KMS-11 (cell line): ENCODE measurements around the gene HHIPL1.

Experiments used
- H2AFZ ChIP-seq: fragments of 200-600 bp; sonication (generic); 2 replicates; pipeline ENCODE4 v1.6.1; 2016; ENCODE audit warnings: antibody characterized with exemption, mixed run types, low read depth
- H3K27ac ChIP-seq: fragments of 200-600 bp; sonication (generic); 2 replicates; pipeline ENCODE4 v1.6.1; 2016; ENCODE audit warnings: mild to moderate bottlenecking, mixed run types
- H3K27me3 ChIP-seq: fragments of 200-600 bp; sonication (generic); 2 replicates; pipeline ENCODE4 v1.6.1; 2017; ENCODE audit warnings: mild to moderate bottlenecking, low read depth, mixed run types, moderate library complexity; ENCODE audit not compliant: insufficient read depth
- H3K36me3 ChIP-seq: fragments of 200-600 bp; sonication (generic); 2 replicates; pipeline ENCODE4 v1.6.1; 2017; ENCODE audit warnings: mild to moderate bottlenecking, mixed run types; ENCODE audit not compliant: insufficient read depth
- H3K4me1 ChIP-seq: fragments of 200-600 bp; sonication (generic); 2 replicates; pipeline ENCODE4 v1.6.1; 2016; ENCODE audit warnings: mild to moderate bottlenecking, low read depth, mixed run types; ENCODE audit not compliant: poor library complexity, severe bottlenecking
- H3K4me2 ChIP-seq: fragments of 200-600 bp; sonication (generic); 2 replicates; pipeline ENCODE4 v1.7.0; 2016; ENCODE audit warnings: mild to moderate bottlenecking, mixed run types
- H3K4me3 ChIP-seq: fragments of 200-600 bp; sonication (generic); IDR thresholded peaks from 2 replicates; pipeline ENCODE4 v1.6.1; 2017; ENCODE audit warnings: low read depth, low read length, mixed read lengths; ENCODE audit not compliant: insufficient read depth
- H3K79me2 ChIP-seq: fragments of 200-600 bp; sonication (generic); 2 replicates; pipeline ENCODE4 v1.6.1; 2016; ENCODE audit warnings: low read depth, mixed run types; ENCODE audit not compliant: insufficient read depth
- H3K9ac ChIP-seq: fragments of 200-600 bp; sonication (generic); 2 replicates; pipeline ENCODE4 v1.6.1; 2016; ENCODE audit warnings: mild to moderate bottlenecking, mixed run types
- H4K20me1 ChIP-seq: fragments of 200-600 bp; sonication (generic); 2 replicates; pipeline ENCODE4 v1.6.1; 2016; ENCODE audit warnings: mild to moderate bottlenecking, mixed run types; ENCODE audit not compliant: insufficient read depth
- CTCF ChIP-seq: fragments of 200-600 bp; sonication (generic); conservative IDR thresholded peaks from 2 replicates; pipeline ENCODE4 v1.6.1; 2017; ENCODE audit warnings: low read depth, mild to moderate bottlenecking, antibody characterized with exemption, low read length, moderate library complexity, mixed read lengths

HHIPL1 gene

GRCh38 chr14:99612738-99613330 is 32.1 kb upstream of the HHIPL1 start:
- Histone ChIP-seq H3K4me2 (no peak overlapping the region), H3K27ac (no peak overlapping the region), H3K36me3 (no peaks in the 10 kb centered on the region), H4K20me1 (no peaks in the 10 kb centered on the region), H3K79me2 (no peaks in the 10 kb centered on the region), H3K27me3 (no peaks in the 10 kb centered on the region), H3K4me3 (no peak overlapping the region), H3K9ac (no peak overlapping the region), H3K4me1 (no peaks in the 10 kb centered on the region), H2AFZ (no peak overlapping the region)
- no peak for TF ChIP-seq CTCF

- no peaks in the 10 kb centered on the region for H3K79me2 ChIP-seq
- TF ChIP-seq CTCF = no peak
- H3K4me2 ChIP-seq = no peak overlapping the region
- H3K4me3 ChIP-seq = no peak overlapping the region
- H3K9ac ChIP-seq = no peak overlapping the region
- no peaks in the 10 kb centered on the region for H3K36me3 ChIP-seq
- H2AFZ ChIP-seq = no peak overlapping the region
- H3K27ac ChIP-seq = no peak overlapping the region
- no peaks in the 10 kb centered on the region for H4K20me1 ChIP-seq
- no peaks in the 10 kb centered on the region for H3K27me3 ChIP-seq
- no peaks in the 10 kb centered on the region for H3K4me1 ChIP-seq
Observed at GRCh38 chr14:99615497-99616157, 29.3 kb upstream of the HHIPL1 start.

- TF ChIP-seq CTCF = no peak
- Histone ChIP-seq H3K79me2 (no peaks in the 10 kb centered on the region), H4K20me1 (no peaks in the 10 kb centered on the region), H2AFZ (no peak overlapping the region), H3K9ac (no peak overlapping the region), H3K4me2 (no peak overlapping the region), H3K27ac (no peak overlapping the region), H3K36me3 (no peaks in the 10 kb centered on the region), H3K27me3 (no peaks in the 10 kb centered on the region), H3K4me3 (no peak overlapping the region), H3K4me1 (no peaks in the 10 kb centered on the region)
Observed at GRCh38 chr14:99616832-99617800, 27.8 kb upstream of the HHIPL1 start.

- Histone ChIP-seq H3K27me3 (no peaks in the 10 kb centered on the region), H2AFZ (no peak overlapping the region), H3K27ac (no peak overlapping the region), H3K36me3 (no peaks in the 10 kb centered on the region), H4K20me1 (no peaks in the 10 kb centered on the region), H3K4me1 (no peaks in the 10 kb centered on the region), H3K4me2 (no peak overlapping the region), H3K4me3 (no peak overlapping the region), H3K9ac (no peak overlapping the region), H3K79me2 (no peaks in the 10 kb centered on the region)
- TF ChIP-seq CTCF = no peak
Observed at GRCh38 chr14:99619835-99620834, 24.8 kb upstream of the HHIPL1 start.
